ENCODE data around the gene COQ7.

COQ7 gene

GRCh38 chr16:19112099-19112407 is 44.6 kb downstream of the COQ7 start:
- DNase-seq (ENCODE audit: low read depth in 2 of 2): no peak

GRCh38 chr16:19113577-19114358 is 46.4 kb downstream of the COQ7 start, which contains the start of gene ITPRIPL2:
Gene ITPRIPL2, plus strand, starts transcription at chr16:19113964. Its CDS starts 498 bp downstream, at chr16:19114462.
- no peak for DNase-seq (ENCODE audit: low read depth in 2 of 2)

- DNase-seq (ENCODE audit: low read depth in 2 of 2): no peak
Observed at GRCh38 chr16:19114359-19115147, 47.1 kb downstream of the COQ7 start.

GRCh38 chr16:19115148-19116021 is 48.0 kb downstream of the COQ7 start:
- DNase-seq (ENCODE audit: low read depth in 2 of 2): no peak

- DNase-seq (ENCODE audit: low read depth in 2 of 2): no peak
Observed at GRCh38 chr16:19116711-19117449, 49.5 kb downstream of the COQ7 start.

GRCh38 chr16:19118938-19119431 is 51.6 kb downstream of the COQ7 start:
- peak in 1 of 2 donors; percentile 3 for DNase-seq (ENCODE audit: low read depth in 2 of 2)

- DNase-seq (ENCODE audit: low read depth in 2 of 2): no peak
Observed at GRCh38 chr16:19119564-19119963, 52.1 kb downstream of the COQ7 start.

GRCh38 chr16:19123535-19124178 is 56.2 kb downstream of the COQ7 start:
- DNase-seq (ENCODE audit: low read depth in 2 of 2): no peak

- no peak for DNase-seq (ENCODE audit: low read depth in 2 of 2)
Observed at GRCh38 chr16:19126300-19126699, 58.9 kb downstream of the COQ7 start.

- DNase-seq (ENCODE audit: low read depth in 2 of 2): no peak
Observed at GRCh38 chr16:19127205-19127604, 59.8 kb downstream of the COQ7 start.

- no peak for DNase-seq (ENCODE audit: low read depth in 2 of 2)
Observed at GRCh38 chr16:19127674-19128131, 60.3 kb downstream of the COQ7 start.

GRCh38 chr16:19128454-19129200 is 61.2 kb downstream of the COQ7 start:
- no peak for DNase-seq (ENCODE audit: low read depth in 2 of 2)

All from stimulated activated CD8-positive, alpha-beta memory T cell treated with anti-CD3 and anti-CD28 coated beads, Interleukin-15, amount 100 ng/mL, for 4 hours (primary cell).